Uterus (tissue), 4 donors: ENCODE data around the gene PLXNA2. TPM values are rescaled to one million over a fixed set of nuclear protein-coding genes. Genes with fewer than 3 reads are reported as not detected.
A peak's percentile ranks its signal among the peaks of the same experiment; 100 is the strongest.

Source experiments
- DNase-seq, 2 donors: peaks; one replicate each; pipeline ENCODE4 v3.0.0-alpha.2; 2019 to 2020
- H3K27ac ChIP-seq, 2 donors: fragments of 200-600 bp; sonication (generic); 1 replicate in 1 of 2; 2 replicates in 1 of 2; pipeline ENCODE4 v1.5.1; 2016 to 2018
- H3K27me3 ChIP-seq, 2 donors: fragments of 200-600 bp; sonication (generic); one replicate each; pipeline ENCODE4 v1.5.1; 2018 to 2019; ENCODE audit warnings: control low read depth in 1 of 2
- H3K36me3 ChIP-seq, 2 donors: fragments of 200-600 bp; sonication (generic); one replicate each; pipeline ENCODE4 v1.5.1; 2019; ENCODE audit warnings: control low read depth in 1 of 2
- H3K4me1 ChIP-seq, 2 donors: fragments of 200-600 bp; sonication (generic); one replicate each; pipeline ENCODE4 v1.5.1; 2018 to 2019; ENCODE audit warnings: control low read depth in 1 of 2
- H3K4me3 ChIP-seq, 2 donors: fragments of 200-600 bp; sonication (generic); 1 replicate in 1 of 2; 2 replicates in 1 of 2; pipeline ENCODE4 v1.5.1; 2018 to 2019; ENCODE audit warnings: mild to moderate bottlenecking in 1 of 2
- H3K9me3 ChIP-seq, 2 donors: fragments of 200-600 bp; sonication (generic); one replicate each; pipeline ENCODE4 v1.5.1; 2019; ENCODE audit warnings: control low read depth in 1 of 2
- POLR2A ChIP-seq, 2 donors: fragments of 450-650 bp; IDR thresholded peaks; one replicate each; pipeline ENCODE4 v1.6.1; 2016; ENCODE audit warnings: antibody characterized with exemption in 2 of 2, mild to moderate bottlenecking in 1 of 2, moderate library complexity in 1 of 2
- intact Hi-C: fragments of 100-400 bp; cut with DNase I; formaldehyde crosslinking; loops from one replicate; pipeline ENCODE4 v1.15.1; 2023; ENCODE audit warnings: low total_unique reads
- total RNA-seq, 4 donors: library from RNA; depleted of rRNA in 3 of 4; stranded (reverse); fragments of >200 nt in 3 of 4; gene quantifications; one replicate each; pipeline versions ENCODE4 v1.1.0 to v1.2.4, GENCODE V29; 2014 to 2023
- TF ChIP-seq, protein P1 (sequence below), 4 experiments: fragments of 200-600 bp in 2 of 4; fragments of 450-650 bp in 2 of 4; sonication (generic) in 2 of 4; IDR thresholded peaks; one replicate each; pipeline ENCODE4 v1.5.1; 2016 to 2019; ENCODE audit warnings: antibody characterized with exemption in 4 of 4, mild to moderate bottlenecking in 2 of 4, moderate library complexity in 1 of 4
- donor health status: DM: yes; HTN: yes; CAD: no.

The PLXNA2 gene
- total RNA-seq, 4 donors from 2014 or later, result 5.4 to 94.5 (median 9.5) TPM

GRCh38 chr1:208031932-208032320 lies 212.3 kb downstream of the PLXNA2 start:
- TF ChIP-seq POLR2A (IDR thresholded peaks at IDR 0.05), result no peak
- TF ChIP-seq, protein P1, sequence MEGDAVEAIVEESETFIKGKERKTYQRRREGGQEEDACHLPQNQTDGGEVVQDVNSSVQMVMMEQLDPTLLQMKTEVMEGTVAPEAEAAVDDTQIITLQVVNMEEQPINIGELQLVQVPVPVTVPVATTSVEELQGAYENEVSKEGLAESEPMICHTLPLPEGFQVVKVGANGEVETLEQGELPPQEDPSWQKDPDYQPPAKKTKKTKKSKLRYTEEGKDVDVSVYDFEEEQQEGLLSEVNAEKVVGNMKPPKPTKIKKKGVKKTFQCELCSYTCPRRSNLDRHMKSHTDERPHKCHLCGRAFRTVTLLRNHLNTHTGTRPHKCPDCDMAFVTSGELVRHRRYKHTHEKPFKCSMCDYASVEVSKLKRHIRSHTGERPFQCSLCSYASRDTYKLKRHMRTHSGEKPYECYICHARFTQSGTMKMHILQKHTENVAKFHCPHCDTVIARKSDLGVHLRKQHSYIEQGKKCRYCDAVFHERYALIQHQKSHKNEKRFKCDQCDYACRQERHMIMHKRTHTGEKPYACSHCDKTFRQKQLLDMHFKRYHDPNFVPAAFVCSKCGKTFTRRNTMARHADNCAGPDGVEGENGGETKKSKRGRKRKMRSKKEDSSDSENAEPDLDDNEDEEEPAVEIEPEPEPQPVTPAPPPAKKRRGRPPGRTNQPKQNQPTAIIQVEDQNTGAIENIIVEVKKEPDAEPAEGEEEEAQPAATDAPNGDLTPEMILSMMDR (IDR thresholded peaks at IDR 0.05), result no peak
- Histone ChIP-seq H3K4me1 (peaks cover 7 to 8% of the 10 kb centered on the region in 2 donors), H3K27ac (peak overlapping the region; percentile 77 to 81), H3K36me3 (no peaks in the 10 kb centered on the region), H3K4me3 (no peak overlapping the region), H3K9me3 (no peaks in the 10 kb centered on the region), H3K27me3 (no peaks in the 10 kb centered on the region)
- intact Hi-C loops, result loop anchor here (5.0 kb wide), 1 partner anchor 215 kb away; no protein-coding TSS in a partner anchor
- no peak for DNase-seq

- Histone ChIP-seq H3K27me3 (no peaks in the 10 kb centered on the region), H3K9me3 (no peaks in the 10 kb centered on the region), H3K36me3 (no peaks in the 10 kb centered on the region), H3K4me3 (no peak overlapping the region), H3K27ac (peak overlapping the region; percentile 77 to 81), H3K4me1 (peaks cover 7 to 8% of the 10 kb centered on the region in 2 donors)
- intact Hi-C loops, result loop anchor here (5.0 kb wide), 1 partner anchor 216 kb away; no protein-coding TSS in a partner anchor
- DNase-seq, result no peak
- TF ChIP-seq POLR2A (IDR thresholded peaks at IDR 0.05), result no peak
- TF ChIP-seq, protein P1 (IDR thresholded peaks at IDR 0.05), result no peak
Observed at GRCh38 chr1:208031316-208031931, 212.8 kb downstream of the PLXNA2 start.

DNA sequence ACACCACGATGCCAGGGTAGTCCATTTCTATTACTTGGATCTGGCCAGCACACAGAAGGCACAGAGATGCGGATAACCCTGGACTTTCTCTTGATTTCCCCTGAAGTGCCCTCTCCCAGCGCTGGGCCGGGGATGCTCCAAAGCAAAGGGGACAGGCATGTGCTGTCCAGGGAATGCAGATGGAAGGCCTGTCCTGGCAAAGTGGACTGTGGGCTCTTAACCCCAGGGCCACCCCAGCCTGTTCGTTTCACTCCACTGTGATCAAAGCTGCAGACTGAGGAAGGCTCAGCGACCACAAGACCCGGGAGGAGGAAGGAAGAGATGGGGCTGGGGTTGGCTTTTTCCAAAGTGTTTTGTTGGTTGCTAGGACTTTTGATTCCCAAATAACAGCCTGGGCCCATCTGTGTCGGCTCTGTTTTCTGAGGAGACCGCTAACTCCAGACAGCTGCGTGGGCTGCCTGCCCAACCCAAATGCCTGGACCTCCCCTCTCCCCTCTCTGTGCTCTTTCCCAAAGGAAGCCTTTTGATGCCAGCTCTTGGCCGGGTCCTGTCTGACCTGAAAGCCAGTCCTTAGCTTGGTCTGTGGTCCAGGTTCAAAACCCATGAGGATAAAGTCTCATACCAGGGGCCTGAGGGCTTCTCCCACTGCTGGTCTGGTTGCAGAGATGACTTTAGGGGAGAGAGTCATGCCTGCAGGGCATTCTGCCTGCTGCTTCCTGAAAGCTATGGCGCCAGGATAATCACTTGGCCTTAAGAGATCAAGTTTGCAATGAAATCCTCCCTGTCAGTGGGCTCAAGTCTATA lies 213.7 kb downstream of the PLXNA2 start:
- H3K9me3 ChIP-seq, result no peaks in the 10 kb centered on the region
- TF ChIP-seq POLR2A (IDR thresholded peaks at IDR 0.05), result no peak
- H3K4me3 ChIP-seq, result no peak overlapping the region
- intact Hi-C loops, result loop anchor here (5.0 kb wide), 1 partner anchor 217 kb away; no protein-coding TSS in a partner anchor
- peak; percentile 45 to 75 for DNase-seq
- H3K27me3 ChIP-seq, result no peaks in the 10 kb centered on the region
- H3K27ac ChIP-seq, result peak overlapping the region; percentile 77 to 81
- peaks cover 7 to 8% of the 10 kb centered on the region in 2 donors for H3K4me1 ChIP-seq
- no peaks in the 10 kb centered on the region for H3K36me3 ChIP-seq

- Histone ChIP-seq H3K9me3 (no peaks in the 10 kb centered on the region), H3K4me3 (no peak overlapping the region), H3K27me3 (no peaks in the 10 kb centered on the region), H3K36me3 (no peaks in the 10 kb centered on the region), H3K4me1 (peaks cover 7 to 8% of the 10 kb centered on the region in 2 donors), H3K27ac (peak overlapping the region; percentile 77 to 81)
- peak; percentile 40 to 47 for DNase-seq
- intact Hi-C loops, result loop anchor here (5.0 kb wide), 1 partner anchor 218 kb away; no protein-coding TSS in a partner anchor
- TF ChIP-seq, protein P1 (IDR thresholded peaks at IDR 0.05), result no peak
- TF ChIP-seq POLR2A (IDR thresholded peaks at IDR 0.05), result no peak
Observed at GRCh38 chr1:208029381-208030287, 214.6 kb downstream of the PLXNA2 start.

GRCh38 chr1:208028526-208028925 lies 215.7 kb downstream of the PLXNA2 start:
- Histone ChIP-seq H3K36me3 (no peaks in the 10 kb centered on the region), H3K9me3 (no peaks in the 10 kb centered on the region), H3K4me1 (peaks cover 7 to 8% of the 10 kb centered on the region in 2 donors), H3K27ac (peak overlapping the region; percentile 77 to 81), H3K4me3 (no peak overlapping the region), H3K27me3 (no peaks in the 10 kb centered on the region)
- intact Hi-C loops, result no loop called here
- DNase-seq, result no peak
- TF ChIP-seq, protein P1 (IDR thresholded peaks at IDR 0.05), result no peak
- TF ChIP-seq POLR2A (IDR thresholded peaks at IDR 0.05), result no peak
